ENCODE results near the gene RAD51B. TPM values are rescaled to one million over a fixed set of nuclear protein-coding genes. Genes with fewer than 3 reads are reported as not detected.

RAD51B gene
- total and polyA plus RNA-seq, 9 of the 15 experiments (the other 6 are each of a cell fraction or from before 2014, with no cell fraction given): 8.5 to 17.3 (median 11.3) TPM

DNA sequence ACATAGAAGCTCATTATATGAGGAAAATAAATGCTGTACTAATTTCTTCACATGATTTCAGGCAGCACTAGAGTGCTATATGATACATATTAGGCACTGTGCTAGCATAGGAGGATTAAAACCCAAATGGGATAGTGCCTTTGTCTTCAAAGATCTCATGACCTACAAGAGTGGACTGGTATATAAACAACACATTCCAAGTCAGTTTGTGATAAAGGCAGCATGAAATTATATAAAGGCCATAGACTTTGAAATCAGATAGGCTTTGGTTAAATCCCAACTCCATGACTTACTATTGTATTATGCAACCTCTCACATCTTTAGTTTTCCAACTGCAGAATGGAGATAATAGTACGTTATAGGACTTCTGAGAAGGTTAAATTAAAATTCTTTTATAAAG is 179.7 kb downstream of the RAD51B start:
- ChIA-PET CTCF (ENCODE audit: low intra/inter-chr PET ratio) (no interaction called here), POLR2A (no interaction called here)
- H3K9ac ChIP-seq (ENCODE audit: insufficient read depth in 1 of 2, low read depth in 2 of 2, low read length in 2 of 2): no peak overlapping the region
- no peaks in the 10 kb centered on the region for H3K79me2 ChIP-seq (ENCODE audit: control insufficient read depth, insufficient read depth, low read length)
- DNase-seq (ENCODE audit: extremely low read depth in 1 of 4, low spot score in 3 of 4): no peak
- no peaks in the 10 kb centered on the region for H3K9me1 ChIP-seq (ENCODE audit: control insufficient read depth, insufficient read depth, low read length)
- H3K27ac ChIP-seq (ENCODE audit: extremely low read depth, low read depth, low read length): no peak overlapping the region
- no peak for FAIRE-seq
- no peaks in the 10 kb centered on the region for H3K9me3 ChIP-seq (replicated peaks; ENCODE audit: control insufficient read depth, insufficient read depth, low read depth, low read length)
- H3K27me3 ChIP-seq (ENCODE audit: control insufficient read depth in 2 of 2, insufficient read depth in 2 of 2, low read length in 2 of 2): no peaks in the 10 kb centered on the region
- 33% methylated on average over 1 of the region's 1 CpG for WGBS (ENCODE audit: insufficient coverage, low coverage, missing lambda C conversion rate)
- H3K4me3 ChIP-seq: no peak overlapping the region
- TF ChIP-seq, protein P1, sequence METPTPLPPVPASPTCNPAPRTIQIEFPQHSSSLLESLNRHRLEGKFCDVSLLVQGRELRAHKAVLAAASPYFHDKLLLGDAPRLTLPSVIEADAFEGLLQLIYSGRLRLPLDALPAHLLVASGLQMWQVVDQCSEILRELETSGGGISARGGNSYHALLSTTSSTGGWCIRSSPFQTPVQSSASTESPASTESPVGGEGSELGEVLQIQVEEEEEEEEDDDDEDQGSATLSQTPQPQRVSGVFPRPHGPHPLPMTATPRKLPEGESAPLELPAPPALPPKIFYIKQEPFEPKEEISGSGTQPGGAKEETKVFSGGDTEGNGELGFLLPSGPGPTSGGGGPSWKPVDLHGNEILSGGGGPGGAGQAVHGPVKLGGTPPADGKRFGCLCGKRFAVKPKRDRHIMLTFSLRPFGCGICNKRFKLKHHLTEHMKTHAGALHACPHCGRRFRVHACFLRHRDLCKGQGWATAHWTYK (CRISPR knock-in tag; IDR thresholded peaks at IDR 0.05): no peak
- TF ChIP-seq ZNF184 (CRISPR knock-in tag; IDR thresholded peaks at IDR 0.05) (no peak), CBFB (CRISPR knock-in tag; IDR thresholded peaks at IDR 0.05) (no peak), EP400 (IDR thresholded peaks at IDR 0.05) (no peak), YBX1 (IDR thresholded peaks at IDR 0.05) (no peak), ZEB2 (IDR thresholded peaks at IDR 0.05) (no peak), POLR2G (IDR thresholded peaks at IDR 0.05; ENCODE audit: low read depth, low read length) (no peak), MCM2 (IDR thresholded peaks at IDR 0.05; ENCODE audit: low read depth) (no peak)
- TF ChIP-seq, protein P2, sequence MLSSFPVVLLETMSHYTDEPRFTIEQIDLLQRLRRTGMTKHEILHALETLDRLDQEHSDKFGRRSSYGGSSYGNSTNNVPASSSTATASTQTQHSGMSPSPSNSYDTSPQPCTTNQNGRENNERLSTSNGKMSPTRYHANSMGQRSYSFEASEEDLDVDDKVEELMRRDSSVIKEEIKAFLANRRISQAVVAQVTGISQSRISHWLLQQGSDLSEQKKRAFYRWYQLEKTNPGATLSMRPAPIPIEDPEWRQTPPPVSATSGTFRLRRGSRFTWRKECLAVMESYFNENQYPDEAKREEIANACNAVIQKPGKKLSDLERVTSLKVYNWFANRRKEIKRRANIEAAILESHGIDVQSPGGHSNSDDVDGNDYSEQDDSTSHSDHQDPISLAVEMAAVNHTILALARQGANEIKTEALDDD (IDR thresholded peaks at IDR 0.05): no peak
- TF ChIP-seq, protein P3, sequence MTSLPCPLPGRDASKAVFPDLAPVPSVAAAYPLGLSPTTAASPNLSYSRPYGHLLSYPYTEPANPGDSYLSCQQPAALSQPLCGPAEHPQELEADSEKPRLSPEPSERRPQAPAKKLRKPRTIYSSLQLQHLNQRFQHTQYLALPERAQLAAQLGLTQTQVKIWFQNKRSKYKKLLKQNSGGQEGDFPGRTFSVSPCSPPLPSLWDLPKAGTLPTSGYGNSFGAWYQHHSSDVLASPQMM (CRISPR knock-in tag; IDR thresholded peaks at IDR 0.05): no peak
- in situ Hi-C loops (cut with MboI): no loop called here
- no TSS peak for BruUV-seq (replicated peaks)
- no peaks in the 10 kb centered on the region for H4K20me1 ChIP-seq (replicated peaks; ENCODE audit: control insufficient read depth, insufficient read depth, low read length)
- no peaks in the 10 kb centered on the region for H3K4me1 ChIP-seq (replicated peaks in 1 of 2; ENCODE audit: control insufficient read depth in 2 of 2, insufficient read depth in 2 of 2, low read length in 2 of 2)
- intact Hi-C loops (cut with micrococcal nuclease): no loop called here
- no peak for ATAC-seq
- no peak overlapping the region for H2AFZ ChIP-seq (ENCODE audit: low read depth, low read length)
- H3K4me2 ChIP-seq (ENCODE audit: insufficient read depth, low read length): no peak overlapping the region
- H3K36me3 ChIP-seq (ENCODE audit: control insufficient read depth, insufficient read depth, low read length): no peaks in the 10 kb centered on the region

All from K562 (cell line).